GM12872 (cell line): ENCODE results near the gene CASK.

Experiments
- TF ChIP-seq, protein P1 (sequence below): IDR thresholded peaks from 3 replicates; pipeline ENCODE4 v1.5.1; 2011; ENCODE audit warnings: low read depth, mild to moderate bottlenecking, low read length, moderate library complexity; ENCODE audit not compliant: insufficient read depth

CASK gene

DNA sequence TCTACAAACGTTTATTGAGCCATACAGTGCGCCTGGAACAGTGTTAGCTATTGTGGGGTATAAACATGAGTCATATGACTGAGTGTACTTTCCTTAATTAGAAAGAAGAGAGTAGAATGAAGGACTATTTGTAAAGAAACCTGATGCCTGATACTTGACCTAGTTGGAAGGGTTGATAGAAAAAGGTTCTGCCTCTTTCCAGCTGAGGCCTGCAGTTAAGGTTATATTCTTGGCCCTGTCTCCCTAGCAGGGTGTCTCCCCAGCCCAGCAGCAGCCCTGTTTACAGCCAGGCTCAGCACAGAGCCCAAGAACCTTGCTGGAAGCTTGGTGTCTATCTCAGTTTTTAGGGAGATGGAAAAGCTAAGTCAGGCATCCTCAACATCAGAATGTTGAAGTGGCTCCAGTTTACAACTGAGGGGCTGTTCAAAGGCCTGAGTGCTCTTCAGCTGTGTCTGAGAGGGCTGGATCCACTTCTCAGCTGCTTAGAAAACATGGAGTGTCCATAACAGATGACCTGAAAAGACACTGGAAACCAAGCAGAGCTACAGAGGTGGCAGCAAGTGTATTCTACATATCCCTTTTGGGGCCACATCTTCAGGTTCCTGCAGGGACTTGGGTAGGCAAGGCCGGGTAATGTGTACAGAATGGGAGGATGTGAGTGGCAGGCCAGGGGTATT, 454.6 kb downstream of the CASK start:
- TF ChIP-seq, protein P1, sequence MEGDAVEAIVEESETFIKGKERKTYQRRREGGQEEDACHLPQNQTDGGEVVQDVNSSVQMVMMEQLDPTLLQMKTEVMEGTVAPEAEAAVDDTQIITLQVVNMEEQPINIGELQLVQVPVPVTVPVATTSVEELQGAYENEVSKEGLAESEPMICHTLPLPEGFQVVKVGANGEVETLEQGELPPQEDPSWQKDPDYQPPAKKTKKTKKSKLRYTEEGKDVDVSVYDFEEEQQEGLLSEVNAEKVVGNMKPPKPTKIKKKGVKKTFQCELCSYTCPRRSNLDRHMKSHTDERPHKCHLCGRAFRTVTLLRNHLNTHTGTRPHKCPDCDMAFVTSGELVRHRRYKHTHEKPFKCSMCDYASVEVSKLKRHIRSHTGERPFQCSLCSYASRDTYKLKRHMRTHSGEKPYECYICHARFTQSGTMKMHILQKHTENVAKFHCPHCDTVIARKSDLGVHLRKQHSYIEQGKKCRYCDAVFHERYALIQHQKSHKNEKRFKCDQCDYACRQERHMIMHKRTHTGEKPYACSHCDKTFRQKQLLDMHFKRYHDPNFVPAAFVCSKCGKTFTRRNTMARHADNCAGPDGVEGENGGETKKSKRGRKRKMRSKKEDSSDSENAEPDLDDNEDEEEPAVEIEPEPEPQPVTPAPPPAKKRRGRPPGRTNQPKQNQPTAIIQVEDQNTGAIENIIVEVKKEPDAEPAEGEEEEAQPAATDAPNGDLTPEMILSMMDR: no peak
